ENCODE results near the gene TMEM131L. TPM values are rescaled to one million over a fixed set of nuclear protein-coding genes. Genes with fewer than 3 reads are reported as not detected.
A peak's percentile ranks its signal among the peaks of the same experiment; 100 is the strongest.
"Not testable (repeated sequence)": the region's sequence is repeated elsewhere in the genome, so short reads cannot be mapped to it uniquely, and the experiment has no call there.

TMEM131L gene, protein sequence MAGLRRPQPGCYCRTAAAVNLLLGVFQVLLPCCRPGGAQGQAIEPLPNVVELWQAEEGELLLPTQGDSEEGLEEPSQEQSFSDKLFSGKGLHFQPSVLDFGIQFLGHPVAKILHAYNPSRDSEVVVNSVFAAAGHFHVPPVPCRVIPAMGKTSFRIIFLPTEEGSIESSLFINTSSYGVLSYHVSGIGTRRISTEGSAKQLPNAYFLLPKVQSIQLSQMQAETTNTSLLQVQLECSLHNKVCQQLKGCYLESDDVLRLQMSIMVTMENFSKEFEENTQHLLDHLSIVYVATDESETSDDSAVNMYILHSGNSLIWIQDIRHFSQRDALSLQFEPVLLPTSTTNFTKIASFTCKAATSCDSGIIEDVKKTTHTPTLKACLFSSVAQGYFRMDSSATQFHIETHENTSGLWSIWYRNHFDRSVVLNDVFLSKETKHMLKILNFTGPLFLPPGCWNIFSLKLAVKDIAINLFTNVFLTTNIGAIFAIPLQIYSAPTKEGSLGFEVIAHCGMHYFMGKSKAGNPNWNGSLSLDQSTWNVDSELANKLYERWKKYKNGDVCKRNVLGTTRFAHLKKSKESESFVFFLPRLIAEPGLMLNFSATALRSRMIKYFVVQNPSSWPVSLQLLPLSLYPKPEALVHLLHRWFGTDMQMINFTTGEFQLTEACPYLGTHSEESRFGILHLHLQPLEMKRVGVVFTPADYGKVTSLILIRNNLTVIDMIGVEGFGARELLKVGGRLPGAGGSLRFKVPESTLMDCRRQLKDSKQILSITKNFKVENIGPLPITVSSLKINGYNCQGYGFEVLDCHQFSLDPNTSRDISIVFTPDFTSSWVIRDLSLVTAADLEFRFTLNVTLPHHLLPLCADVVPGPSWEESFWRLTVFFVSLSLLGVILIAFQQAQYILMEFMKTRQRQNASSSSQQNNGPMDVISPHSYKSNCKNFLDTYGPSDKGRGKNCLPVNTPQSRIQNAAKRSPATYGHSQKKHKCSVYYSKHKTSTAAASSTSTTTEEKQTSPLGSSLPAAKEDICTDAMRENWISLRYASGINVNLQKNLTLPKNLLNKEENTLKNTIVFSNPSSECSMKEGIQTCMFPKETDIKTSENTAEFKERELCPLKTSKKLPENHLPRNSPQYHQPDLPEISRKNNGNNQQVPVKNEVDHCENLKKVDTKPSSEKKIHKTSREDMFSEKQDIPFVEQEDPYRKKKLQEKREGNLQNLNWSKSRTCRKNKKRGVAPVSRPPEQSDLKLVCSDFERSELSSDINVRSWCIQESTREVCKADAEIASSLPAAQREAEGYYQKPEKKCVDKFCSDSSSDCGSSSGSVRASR (N-terminal part only)
- total RNA-seq, result 42.4 TPM

DNA sequence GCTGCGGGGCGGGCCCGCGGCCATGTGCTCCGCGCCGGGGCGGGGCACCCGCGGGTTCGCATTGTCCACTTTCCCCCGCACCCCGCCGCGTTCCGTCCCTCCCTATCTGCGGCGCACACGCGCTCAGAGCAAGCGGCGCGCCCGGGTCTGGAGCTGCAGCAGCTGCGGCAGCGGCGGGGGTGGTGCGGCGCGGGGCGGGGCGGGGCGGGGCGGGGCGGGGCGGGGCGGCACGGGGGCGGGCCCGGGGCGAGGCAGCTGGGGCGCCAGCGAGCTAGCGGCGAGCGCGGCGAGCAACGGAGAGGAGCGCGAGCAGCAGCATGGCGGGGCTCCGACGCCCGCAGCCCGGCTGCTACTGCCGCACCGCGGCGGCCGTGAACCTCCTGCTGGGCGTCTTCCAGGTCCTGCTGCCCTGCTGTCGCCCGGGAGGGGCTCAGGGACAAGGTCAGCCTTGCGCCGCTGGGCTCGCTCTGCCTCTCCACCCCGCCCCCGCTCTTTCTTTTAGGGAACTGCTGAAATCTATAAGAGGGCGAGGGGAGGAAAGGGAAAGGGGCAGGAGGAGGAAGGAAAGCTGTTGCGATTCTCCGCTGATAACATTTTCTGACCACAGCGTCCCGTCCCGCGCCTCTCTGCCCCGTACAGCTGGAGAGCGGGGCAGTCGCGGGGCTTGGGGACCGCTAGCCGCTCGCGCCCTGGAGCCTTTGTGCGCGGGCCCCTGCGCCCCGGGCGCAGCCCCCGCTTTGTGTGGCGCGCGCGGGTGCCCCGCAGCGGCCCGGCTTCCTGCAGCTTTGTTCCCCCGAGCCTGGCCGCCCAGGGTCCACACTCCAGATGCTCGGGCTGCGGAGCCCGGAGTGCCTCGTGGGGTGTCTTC, at the start of gene TMEM131L:
TMEM131L (plus strand) TSS at position 280 of the 868 bp plus-strand sequence; CDS start at position 318, 38 bp downstream.
- peak; percentile 76 to 89 for DNase-seq (ENCODE audit: low spot score in 2 of 2)
- FAIRE-seq, result no peak

DNA sequence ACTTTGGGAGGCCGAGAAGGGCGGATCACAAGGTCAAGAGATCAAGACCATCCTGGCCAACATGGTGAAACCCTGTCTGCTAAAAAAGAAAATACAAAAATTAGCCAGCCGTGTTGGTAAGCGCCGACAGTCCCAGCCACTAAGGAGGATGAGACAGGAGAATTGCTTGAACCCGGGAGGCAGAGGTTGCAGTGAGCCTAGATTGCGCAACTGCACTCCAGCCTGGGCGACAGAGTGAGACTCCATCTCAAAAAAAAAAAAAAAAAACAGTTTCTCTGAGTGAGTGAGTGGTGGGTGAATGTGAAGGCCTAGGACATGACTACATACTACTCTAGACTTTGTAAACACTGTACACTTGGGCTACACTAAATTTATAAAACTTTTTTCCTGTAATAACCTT, 49.7 kb upstream of the TMEM131L start:
- not testable (repeated sequence) for DNase-seq (ENCODE audit: low spot score in 2 of 2); FAIRE-seq

DNA sequence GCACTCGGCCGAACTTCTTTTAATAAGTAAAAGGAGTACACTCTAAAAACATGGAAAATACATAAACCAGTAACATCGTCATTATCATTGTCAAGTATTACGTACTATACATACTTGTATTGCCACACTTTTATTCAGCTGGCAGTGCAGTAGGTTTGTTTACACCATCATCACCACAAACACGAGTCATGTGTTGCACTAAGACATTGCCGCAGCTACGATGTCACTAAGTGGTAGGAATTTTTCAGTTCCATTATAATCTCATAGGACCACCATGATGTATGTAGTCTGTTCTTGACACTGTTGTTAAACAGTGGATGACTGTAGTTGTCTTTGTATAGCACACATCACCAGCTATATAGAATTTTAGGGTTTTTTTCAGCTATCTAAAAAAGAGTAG, 48.0 kb upstream of the TMEM131L start:
- FAIRE-seq (no peak), DNase-seq (ENCODE audit: low spot score in 2 of 2) (no peak)

DNA sequence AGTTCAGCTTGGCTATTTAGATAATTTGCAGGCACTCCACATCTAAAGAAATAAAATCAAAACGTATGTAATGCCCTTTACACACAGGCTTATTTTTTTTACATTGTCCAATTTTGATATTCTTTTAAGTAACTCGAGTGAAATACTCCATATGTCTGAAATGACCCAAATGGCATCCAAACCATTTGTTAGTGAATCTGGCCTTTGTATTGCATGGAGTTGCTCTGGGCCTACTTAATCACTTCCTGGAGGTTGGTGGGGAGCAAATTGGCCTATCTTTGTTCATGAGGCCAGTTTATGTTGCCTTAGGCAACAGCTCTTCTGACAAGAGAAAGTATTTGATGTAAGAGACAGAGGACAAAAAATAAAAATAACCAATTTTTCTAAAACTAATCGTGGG, 47.6 kb upstream of the TMEM131L start:
- FAIRE-seq (no peak), DNase-seq (ENCODE audit: low spot score in 2 of 2) (no peak)

DNA sequence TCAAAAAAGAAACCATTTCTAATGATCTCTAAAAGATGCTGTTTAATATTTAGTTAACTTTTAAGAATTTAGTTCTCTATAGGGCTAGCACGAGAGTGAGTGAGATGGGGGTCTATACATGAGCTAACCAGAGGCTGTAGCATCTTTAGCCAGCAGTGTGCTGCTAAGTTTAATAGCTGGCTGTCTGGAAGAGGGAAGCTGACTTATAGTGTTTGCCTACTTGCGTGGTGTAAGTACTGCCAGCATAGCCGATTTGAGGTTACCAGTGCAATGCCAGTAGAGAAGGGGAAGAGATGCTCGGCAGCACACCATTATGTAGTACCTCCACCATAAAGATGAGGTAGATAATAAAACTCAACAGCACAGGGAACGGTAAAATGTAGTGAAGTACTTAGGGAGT, 47.1 kb upstream of the TMEM131L start:
- no peak for FAIRE-seq
- DNase-seq (ENCODE audit: low spot score in 2 of 2), result no peak

- FAIRE-seq (no peak), DNase-seq (ENCODE audit: low spot score in 2 of 2) (no peak)
Observed at GRCh38 chr4:153419673-153420278, 46.4 kb upstream of the TMEM131L start.

GRCh38 chr4:153420361-153420760, 45.8 kb upstream of the TMEM131L start:
- FAIRE-seq (no peak), DNase-seq (ENCODE audit: low spot score in 2 of 2) (no peak)

DNA sequence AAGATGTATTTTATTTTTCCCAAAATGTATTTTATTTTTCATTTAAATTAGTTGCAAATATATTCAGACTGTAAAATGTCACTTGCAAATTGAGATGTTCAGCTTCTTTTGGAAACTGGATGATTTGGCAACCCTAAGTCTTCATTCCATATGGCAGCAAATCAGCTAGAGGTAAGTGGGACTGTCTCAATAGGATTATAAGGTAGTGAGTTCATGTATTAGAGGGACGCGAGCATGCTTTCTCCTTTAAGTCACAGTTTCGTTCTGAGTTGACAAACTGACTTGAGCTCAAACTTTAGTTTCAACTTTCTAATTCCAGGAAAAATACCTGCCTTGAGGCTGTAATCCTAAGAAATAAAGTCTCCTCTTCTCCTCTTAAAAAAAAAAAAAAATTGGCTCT, 44.2 kb upstream of the TMEM131L start:
- no peak for FAIRE-seq
- DNase-seq (ENCODE audit: low spot score in 2 of 2), result no peak

DNA sequence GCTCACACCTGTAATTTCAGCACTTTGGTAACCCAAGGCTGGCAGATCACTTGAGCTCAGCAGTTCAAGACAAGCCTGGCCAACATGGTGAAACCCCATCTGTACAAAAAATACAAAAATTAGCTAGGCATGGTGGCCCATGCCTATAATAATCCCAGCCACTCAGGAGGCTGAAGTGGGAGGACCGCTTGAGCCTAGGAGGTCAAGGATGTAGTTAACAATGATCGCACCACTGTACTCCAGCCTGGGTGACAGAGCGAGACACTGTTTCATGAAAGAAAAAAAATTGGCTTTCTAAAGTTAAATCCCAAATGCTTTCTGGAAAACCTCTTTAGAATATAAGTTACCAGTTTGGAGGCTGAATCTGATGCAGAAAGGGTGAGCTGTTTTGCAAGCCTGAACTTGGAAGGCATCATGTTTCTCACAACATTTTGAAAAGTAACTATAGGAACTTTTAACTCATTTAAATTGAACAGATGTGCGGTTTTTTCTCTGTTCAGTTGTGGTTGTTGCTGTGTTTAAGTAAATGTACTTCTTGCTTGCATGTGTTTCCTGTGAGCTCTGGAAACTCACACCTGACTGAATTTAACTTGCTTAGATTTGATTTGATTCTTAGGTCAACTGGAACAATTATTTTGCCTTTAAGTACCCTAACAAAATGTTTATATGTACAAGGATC, 39.8 kb upstream of the TMEM131L start:
- DNase-seq (ENCODE audit: low spot score in 2 of 2), result no peak
- FAIRE-seq, result no peak

GRCh38 chr4:153427363-153428071, 38.6 kb upstream of the TMEM131L start:
- DNase-seq (ENCODE audit: low spot score in 2 of 2) (no peak), FAIRE-seq (no peak)

DNA sequence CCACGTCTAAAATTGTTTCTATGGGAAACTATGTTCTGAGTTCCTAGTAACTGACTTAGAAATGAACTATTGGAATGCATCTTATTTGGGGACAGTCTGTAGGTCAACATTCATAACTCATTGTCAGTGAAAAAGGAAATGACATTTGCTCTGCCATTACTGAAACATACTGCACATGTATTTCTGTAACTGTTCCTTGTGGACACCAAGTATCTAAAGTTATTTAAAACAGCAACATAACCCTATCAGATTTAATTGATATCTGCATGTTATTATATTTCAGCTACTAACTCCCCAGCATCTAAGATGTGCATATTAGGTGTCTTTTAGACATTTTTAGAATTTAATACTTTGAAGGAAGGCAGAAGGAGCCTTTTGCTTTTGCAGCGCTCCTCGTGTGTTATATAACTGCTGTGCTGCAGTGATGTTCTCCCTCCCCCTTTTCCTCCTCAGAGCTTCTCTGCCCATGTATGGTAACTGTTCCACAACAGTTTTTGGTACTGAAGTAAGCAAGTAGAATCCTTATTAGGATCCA, 37.2 kb upstream of the TMEM131L start:
- DNase-seq (ENCODE audit: low spot score in 2 of 2) (peak in 1 of 2 donors; percentile 24), FAIRE-seq (no peak)

DNA sequence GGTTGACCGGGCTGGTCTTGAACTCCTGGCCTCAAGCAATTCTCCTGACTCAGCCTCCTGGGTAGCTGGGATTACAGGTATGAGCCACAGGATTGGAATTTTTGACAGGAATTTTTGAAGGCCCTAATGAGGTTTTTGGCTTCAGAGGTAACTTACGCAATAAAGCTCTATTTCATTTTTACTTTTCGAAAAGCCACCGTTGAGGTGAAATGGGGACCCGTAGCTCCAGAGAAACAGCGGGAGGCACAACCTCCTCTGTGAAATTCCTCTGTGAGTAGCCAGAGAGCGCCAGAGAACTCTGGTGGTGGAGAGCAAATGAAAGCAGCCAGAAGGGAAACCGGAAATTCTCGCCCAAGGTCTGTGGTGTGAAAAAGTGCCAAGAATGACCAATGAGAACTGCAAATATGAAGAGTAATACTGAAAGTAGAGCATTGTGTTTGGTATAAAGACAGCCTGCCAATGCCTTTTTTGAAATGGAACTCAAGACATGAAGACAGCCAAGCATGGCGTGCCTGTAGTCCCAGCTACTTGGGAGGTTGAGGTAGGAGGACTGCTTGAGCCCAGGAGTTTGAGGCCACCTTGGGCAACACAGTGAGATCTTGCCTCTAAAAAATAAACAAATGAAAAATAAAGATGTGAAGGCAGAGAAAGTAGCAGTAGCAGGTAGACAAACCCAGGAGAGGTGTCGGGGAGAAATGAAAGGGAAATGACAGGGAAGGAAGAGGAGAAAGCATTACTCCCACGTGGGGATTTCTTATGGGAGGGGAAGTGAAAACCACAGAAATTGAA, 33.0 kb upstream of the TMEM131L start:
- no peak for DNase-seq (ENCODE audit: low spot score in 2 of 2)
- no peak for FAIRE-seq

GRCh38 chr4:153433754-153434105, 32.4 kb upstream of the TMEM131L start:
- no peak for DNase-seq (ENCODE audit: low spot score in 2 of 2)
- FAIRE-seq, result no peak

- no peak for DNase-seq (ENCODE audit: low spot score in 2 of 2)
- FAIRE-seq, result no peak
Observed at GRCh38 chr4:153434190-153434589, 32.0 kb upstream of the TMEM131L start.

DNA sequence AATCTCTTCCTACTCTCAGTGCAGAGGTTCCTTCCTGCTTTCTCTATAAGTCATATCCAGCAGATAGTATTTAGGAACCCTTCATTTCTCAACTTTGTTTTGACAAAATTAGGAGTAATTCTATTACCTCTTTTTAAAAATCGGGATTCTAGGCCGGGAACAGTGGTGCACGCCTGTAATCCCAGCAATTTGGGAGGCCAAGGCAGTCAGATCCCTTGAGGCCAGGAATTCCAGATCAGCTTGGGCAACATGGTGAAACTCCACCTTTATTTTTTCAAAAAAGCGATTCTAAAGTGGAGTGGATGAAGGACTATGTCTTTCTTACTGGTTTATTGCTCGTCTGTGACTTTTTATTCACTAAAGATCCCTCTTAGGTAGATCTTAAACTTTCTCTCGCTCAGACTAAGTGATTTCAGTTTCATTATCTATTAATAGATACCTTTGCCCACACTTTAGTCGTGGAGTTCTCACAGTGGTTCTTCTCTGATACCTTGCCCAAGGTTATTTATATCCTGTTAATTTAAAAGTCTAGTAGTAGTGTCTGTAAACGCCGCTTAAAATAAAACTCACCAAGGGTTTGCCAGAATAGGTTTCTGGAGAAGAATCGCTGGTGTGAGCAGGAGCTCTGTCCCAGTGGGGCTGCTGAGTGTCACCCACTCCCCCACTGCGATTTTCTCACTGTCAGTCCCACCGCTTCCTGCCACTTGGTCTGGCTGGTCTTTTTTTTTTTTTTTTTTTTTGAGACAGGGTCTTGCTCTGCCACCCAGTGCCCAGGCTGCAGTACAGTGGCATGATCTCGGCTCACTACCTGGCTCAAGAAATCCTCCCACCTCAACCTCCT, 27.0 kb upstream of the TMEM131L start:
- DNase-seq (ENCODE audit: low spot score in 2 of 2), result no peak
- FAIRE-seq, result no peak

- DNase-seq (ENCODE audit: low spot score in 2 of 2), result no peak
- FAIRE-seq, result no peak
Observed at GRCh38 chr4:153439831-153440230, 26.3 kb upstream of the TMEM131L start.

Data from frontal cortex (tissue), 4 donors.